ENCODE results near the gene DPEP1. TPM values are rescaled to one million over a fixed set of nuclear protein-coding genes. Genes with fewer than 3 reads are reported as not detected.
"Not testable (repeated sequence)": the region's sequence is repeated elsewhere in the genome, so short reads cannot be mapped to it uniquely, and the experiment has no call there.

The DPEP1 gene
- total RNA-seq, 1 donor from 2014 or later: 0.21 TPM

DNA sequence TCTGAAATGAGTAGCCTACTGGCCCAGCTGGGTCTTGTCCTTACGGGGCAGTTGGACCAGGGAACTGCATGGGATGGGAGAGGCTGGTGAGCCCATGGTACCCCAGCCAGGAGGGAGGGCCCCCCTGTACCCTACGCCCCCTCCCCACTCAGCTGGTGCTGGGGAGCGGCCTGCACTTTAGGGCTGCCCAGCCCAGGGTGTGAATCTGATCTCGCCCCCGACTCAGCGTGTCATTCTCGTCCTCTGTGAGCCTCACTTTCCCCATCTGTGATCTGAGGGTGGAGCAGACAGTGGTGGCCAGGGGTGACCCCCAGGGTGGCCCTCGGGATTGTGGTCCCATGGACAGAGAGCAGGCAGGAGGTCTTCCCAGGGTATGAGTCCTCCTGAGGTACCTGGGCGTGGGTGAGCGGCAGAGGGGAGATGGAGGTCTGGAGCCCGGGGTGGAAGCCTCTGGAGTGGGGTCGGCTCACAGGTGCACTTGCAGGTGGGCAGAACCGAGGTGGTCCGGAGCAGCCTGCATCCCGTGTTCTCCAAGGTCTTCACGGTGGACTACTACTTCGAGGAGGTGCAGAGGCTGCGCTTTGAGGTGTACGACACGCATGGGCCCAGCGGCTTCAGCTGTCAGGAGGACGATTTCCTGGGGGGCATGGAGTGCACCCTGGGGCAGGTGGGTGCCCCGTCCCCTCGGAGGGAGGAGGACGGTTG is 36.2 kb upstream of the DPEP1 start:
- DNase-seq: no peak

DNA sequence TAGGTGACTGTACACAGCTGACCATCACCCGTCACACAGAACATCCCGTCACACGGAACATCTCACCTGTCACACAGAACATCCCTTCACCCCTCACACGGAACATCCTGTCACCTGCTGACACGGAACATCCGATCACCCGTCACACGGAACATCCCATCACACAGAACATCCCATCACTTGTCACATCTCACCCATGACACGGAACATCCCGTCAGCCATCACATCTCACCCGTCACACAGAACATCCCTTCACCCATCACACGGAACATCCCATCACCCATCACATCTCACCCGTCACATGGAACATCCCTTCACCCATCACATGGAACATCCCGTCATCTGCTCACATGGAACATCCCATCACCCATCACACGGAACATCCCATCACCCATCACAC is 34.1 kb upstream of the DPEP1 start:
- DNase-seq: no peak

DNA sequence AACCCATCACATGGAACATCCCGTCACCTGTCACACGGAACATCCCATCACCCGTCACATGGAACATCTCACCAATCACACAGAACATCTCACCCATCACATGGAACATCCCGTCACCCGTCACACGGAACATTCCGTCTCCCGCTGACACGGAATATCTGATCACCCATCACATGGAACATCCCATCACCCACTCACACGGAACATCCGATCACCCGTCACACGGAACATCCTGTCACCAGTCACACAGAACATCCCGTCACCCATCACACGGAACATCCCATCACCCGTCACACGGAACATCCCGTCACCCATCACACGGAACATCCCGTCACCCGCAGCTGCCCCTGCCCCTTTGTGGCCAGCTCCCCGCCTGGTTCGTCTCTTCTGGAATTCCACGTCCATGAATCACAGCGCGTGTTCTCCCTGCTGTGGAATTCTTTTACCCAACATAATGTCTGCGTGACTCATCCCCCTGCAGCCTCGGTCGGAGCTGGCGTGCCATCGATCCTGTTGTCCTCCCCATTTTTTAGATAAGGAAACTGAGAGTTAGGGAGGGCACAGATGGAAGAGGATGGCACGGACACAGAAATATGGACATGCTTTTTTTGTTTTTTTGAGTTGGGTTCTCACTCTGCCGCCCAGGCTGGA is 32.3 kb upstream of the DPEP1 start:
- DNase-seq: no peak

DNA sequence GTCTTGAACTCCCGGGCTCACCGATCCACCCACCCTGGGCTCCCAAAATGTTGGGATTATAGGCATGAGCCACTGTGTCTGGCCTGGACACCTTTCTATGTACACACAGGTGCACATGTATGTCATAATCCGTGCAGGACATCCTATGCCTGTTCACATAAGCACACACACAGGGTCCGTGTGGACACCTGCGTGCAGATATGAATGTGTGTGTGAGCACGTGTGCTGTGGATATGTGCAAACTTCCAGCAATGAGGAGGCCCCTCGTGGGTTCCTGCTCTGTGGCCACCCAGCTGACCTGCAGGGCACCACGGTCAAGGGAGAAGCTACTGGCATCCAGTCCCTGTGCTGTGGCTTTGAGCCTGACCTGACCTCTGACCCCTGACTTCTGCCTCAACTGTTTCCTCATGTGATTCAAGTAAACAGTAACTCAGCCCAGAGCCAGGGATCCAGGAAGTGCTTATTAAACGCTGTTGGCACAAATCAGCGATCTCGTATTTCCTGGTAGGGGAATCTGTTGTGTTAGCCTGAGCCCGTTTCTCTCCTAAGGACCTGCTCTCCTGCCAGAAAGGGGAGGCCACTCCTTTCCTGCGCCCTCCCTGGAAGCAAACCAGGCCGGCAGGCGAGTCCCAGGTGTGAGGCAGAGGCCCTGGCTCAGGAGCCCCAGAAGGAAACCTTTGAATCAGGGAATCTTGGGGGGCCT is 31.4 kb upstream of the DPEP1 start:
- DNase-seq: no peak

DNA sequence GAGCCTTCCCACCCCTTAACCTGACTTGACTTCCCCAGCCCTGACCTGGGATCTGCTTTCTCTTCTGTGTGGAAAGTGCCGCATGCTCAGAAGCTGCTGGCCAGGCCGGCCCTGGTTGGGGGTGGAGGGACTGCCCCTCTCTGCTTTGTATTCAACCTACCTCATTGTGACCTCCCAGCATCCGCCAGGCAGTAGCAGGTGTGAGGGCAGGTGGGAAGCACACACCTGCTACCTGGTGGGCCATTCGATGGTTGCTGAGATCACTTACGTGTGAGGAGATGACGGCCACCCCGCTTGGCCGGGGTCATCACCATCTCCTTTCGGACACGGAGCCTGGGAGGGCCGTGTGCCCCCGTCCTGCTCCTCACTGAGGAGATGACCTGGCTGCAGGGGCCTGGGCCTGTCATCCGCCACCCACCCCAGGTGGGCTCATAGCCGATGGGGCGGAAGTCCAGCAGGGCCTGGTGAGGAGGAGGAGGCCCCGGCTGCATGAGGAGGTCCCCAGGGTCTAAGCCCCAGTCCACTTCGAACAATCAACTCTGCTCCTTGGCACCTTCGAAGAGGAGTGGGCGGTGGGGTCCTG is 30.7 kb upstream of the DPEP1 start:
- no peak for DNase-seq

DNA sequence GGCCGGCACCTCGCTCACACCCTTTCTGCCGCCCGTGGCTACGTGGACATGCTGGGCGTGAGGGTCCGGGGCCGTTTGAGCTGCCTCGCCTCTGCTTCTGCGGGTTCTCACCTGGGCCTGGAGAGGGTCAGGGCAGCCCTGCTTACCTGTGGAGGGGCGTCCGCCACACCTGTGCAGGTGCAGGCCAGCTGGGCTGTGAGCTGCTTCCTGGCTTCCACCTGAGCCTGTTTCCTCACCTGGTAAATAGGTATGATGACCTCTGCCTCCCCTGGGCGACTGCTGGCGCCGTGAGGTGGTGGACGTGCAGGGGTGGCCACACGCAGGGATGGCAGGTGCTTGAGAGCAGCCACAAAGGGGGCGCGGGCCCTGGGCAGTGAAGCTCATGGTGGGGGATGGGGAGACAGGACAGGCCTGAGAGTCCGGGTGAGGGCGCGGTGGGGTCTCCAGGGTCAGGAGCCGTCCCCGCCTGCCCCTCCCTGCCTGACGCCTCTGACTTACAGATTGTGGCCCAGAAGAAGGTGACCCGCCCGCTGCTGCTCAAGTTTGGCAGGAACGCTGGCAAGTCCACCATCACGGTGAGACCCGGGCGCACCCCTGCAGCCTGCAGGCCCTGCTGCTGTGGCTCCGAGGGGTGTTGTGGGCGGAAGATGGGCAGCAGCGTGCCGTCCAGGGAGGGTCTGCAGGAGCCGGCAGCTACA is 30.1 kb upstream of the DPEP1 start:
- DNase-seq: no peak

DNA sequence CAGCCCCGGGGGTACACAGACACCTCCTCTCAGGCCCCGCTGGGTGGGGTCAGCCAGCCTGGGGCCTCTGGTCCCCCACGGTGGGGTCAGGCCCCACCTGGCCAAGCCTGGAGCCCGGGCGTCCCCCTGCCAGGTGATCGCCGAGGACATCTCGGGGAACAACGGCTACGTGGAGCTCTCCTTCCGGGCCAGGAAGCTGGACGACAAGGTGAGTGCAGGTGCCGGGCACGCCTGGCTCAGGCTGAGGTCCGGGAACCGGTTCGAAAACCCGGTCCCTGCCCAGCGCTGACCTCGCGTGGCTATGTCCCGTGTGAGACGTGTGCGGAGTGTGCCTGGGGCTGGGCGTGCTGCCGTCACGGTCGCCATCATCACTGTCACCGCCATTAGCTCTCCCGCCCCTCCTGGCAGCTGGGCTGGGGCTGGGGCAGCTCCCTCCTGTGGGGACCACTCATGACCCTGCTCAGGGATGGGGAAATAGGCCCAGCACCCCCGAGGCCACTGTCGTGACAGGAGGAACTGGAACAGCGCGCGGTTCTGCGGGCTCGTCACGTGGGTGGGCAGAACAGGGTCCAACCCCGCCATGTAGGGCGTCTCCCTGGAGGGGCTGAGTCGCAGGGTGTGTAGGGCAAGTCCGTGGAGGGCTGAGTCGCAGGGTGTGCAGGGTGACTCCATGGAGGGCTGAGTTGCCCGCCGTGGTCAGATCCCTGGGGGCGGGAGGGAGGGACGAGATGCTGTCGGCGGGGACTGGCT is 29.4 kb upstream of the DPEP1 start:
- DNase-seq: no peak

DNA sequence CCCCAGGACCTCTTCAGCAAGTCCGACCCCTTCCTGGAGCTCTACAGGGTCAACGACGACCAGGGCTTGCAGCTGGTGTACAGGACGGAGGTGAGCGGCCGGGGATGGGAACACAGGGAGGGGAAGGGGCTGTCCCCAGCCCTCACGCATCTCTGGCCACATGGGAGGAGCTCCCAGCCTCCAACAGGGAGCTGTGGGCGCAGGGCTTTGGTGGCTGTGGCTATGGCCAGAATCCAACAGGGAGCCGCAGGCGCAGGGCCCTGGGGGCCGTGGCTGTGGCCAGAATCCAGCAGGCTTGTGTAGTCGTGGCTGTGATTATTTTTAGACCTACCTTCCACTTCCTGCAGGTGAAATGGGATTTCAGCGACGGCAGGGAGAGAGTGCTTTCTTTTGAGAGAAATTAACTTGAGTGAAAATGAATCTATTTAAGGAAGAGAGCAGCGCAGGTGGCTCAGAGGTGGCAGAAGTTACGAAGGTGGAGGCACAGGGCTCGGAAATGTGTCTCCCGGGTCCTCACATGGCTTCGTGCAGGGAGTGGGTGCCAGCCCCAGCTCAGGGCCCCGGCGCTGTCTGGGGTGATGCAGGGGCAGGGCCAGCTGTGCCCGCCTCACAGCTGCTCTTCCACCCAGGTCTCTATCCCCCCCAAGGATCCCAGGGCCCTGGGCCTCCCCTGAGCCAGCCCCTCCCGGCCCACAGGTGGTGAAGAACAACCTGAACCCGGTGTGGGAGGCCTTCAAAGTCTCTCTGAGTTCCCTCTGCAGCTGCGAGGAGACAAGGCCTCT is 28.5 kb upstream of the DPEP1 start:
- DNase-seq: no peak

DNA sequence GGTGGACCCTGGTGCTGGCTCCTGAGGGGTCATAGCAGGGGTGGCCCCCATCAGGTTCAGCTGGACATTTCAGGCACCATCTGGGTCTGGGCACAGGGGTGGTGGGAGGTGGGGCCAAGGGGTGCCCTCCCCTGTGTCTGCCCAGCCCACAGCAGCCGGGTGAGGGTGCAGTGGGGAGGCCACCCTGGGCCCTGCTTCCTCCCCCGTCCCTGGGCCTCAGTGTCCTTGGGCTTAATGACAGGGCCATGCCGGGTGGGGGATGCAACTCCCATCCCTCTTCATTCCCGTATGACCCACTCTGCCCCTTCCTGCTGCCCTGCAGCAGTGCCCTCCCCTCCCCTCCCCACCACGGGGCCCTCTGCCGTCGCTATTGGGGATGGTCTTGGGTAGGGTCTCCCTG is 27.2 kb upstream of the DPEP1 start:
- DNase-seq: no peak

DNA sequence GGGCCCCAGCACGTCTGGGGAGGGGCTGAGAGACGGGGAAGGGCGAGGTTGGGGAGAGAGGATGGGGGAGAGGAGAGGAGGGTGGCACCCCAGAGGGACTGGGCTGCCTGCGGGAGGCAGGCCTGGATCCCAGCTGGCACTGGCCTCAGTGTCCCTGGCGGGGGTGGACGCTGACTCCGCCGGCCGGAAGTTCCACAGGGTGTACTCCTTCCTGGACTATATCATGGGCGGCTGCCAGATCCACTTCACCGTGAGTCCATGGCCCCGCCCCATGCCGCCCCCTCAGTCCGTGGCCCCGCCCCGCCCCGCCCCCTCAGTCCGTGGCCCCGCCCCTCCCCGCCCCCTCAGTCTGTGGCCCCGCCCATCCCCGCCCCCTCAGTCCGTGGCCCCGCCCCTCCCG is 26.6 kb upstream of the DPEP1 start:
- DNase-seq: no peak

DNA sequence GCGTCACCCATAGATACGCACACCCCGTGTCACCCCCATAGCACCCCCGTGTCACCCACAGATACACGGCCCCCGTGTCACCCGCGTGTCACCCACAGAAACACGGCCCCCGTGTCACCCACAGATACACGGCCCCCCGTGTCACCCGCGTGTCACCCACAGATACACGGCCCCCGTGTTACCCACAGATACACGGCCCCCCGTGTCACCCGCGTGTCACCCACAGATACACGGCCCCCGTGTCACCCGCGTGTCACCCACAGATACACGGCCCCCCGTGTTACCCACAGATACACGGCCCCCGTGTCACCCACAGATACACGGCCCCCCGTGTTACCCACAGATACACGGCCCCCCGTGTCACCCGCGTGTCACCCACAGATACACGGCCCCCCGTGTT is 25.8 kb upstream of the DPEP1 start:
- DNase-seq: not testable (repeated sequence)

DNA sequence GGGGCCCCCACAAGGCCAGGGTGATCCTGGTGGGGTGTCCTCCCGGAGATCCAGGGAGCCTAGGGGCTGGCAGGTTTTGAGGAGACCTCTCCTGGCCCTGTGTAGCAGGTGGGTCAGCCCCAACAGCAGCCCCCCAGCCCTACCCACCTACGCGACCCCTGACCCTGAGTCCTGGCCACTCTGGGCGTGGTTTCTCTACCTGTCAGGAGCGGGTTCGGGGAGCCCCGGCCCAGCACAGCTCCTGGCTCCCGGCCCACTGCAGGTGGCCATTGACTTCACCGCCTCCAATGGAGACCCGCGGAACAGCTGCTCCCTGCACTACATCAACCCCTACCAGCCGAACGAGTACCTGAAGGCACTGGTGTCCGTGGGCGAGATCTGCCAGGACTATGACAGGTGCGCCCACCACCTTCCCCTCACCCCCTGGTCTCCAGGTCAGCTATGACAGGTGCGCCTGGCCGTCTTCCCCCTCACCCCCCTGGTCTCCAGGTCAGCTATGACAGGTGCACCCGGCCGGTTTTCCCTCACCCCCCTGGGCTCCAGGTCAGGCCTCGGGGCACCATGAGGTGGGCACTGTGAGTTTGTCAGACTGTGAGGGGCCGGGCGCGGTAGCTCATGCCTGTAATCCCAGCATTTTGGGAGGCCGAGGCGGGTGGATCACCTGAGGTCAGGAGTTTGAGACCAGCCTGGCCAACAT is 24.9 kb upstream of the DPEP1 start:
- DNase-seq: no peak

DNA sequence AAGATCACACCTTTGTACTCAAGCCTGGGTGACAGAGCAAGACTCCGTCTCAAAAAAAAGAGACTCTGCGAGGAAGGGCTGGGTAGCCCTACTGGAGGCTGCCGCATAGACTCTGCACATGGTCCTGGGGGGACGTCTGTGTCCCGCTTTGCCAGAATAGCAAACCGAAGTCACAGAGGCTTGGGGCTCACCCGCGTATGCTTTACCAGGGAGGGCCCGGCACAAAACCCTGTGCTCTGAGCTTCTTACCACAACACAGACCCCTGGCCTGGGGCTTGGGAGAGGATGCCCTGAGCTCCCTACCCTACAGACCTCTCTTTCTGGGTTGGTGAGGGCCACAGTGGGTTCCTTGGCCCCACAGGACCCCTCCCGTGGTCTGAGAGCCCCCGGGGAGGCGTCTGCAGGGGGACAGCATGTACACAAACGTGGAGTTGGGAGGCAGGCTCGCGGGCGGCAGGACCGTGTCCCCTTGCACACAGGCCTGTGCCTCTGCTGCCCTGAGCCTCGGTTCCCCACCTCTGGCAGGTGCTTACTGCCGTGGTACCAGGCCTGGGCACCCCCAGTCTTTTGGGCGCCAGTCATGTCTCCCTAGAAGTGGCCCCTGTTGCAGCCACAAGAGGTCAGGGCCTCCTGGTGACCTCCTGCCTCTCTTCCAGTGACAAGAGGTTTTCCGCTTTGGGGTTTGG is 24.1 kb upstream of the DPEP1 start:
- DNase-seq: no peak

DNA sequence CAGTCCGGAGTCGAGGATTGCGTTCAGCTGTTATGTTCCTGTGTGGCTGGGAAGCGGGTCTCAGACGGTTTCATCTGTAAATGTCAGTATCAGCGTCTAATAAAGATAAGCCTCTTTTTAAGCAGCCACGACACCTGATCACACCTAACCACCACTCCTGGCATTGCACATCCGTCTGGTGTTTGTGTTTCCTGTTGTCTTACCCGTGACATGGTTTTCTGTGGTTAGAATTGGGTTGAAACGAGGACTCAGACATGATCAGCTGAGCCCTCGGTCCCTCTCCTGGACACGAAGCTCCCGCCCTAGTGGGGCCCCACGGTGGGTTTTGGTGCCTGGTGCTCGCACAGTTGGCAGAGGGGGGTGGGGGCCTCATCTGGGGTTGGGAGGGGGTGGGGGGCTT is 19.6 kb upstream of the DPEP1 start:
- no peak for DNase-seq

DNA sequence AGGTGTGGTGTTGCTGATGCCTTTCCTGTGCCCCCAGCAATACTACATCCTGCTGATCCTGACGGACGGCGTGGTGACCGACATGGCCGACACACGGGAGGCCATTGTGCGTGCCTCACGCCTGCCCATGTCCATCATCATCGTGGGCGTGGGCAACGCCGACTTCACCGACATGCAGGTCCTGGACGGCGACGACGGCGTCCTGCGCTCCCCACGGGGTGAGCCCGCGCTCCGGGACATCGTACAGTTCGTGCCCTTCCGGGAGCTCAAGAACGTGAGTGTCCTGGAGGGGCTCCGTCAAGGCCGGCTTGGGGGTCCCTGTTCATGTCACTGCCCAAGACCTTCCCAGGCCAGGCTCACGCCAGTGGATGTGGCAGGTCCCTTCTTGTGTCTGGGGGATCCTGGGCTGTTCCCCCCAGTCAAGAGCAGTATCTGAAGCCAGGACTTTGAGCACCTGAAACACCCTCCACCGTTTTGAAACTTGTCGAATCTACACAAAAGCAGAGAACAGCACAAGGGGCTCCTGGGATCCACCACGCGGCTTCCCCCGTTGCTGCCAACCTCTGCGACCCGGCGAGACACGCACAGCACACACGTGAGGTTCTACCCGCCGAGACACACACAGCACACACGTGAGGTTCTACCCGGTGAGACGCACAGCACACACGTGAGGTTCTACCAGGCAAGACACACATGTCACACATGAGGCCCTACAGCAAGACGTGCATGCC is 17.9 kb upstream of the DPEP1 start:
- DNase-seq: no peak

DNA sequence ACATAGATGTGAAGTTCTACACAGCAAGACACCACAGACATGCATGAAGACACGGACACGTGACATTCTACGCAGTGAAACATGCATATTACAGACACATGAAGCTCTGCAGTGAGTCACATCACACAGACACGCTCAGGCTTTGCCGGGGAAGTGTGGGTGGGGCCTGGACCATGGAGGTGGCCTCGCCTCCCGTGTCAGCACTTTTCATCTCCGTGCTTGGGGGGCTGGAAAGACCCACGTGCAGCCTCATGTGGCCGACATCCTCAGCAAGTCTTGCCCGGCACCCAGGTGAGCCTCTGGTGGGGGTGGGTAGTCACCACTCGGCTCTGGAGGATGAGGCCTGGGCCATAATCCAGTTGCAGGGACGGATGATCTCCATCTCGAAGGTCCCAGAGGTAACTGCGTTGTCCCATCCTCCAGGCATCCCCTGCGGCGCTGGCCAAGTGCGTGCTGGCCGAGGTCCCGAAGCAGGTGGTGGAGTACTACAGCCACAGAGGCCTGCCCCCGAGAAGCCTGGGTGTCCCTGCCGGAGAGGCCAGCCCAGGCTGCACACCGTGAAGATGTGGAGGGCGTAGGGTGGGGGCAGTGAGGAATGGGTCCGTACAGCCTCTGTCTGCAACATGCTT is 17.3 kb upstream of the DPEP1 start:
- no peak for DNase-seq

DNA sequence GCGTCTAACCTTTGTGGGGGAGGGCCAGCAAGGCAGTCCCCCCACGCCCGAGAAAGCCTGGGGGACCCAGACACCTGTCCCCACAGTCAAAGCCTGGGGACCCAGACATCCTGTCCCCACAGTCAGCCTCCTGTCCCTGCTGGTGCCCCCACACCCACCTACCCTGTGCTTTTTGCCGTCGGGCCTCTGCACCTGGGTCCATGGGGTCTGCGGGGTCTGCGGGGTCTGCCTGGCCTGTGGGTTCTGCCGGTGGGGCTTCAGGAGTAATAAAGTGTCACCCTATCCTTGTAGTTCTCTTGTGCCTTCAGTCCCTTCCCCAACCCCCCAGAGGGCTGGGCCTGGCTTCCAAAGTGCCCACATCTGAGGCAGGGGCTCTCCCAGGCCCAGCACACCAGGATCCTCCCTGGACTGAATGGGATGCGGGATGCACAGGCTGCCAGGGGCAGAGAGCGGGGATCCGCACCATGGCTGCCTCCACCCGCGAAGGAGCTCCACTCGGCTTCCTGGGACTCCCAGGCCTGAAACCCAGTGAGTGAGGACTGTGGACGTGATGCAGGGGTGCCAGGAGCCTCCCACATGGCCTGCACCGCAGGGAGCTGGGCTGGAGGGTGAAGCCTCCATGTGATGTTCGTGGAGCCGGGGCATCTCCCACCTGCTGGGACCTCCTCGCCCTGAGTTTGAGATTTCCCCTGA is 16.3 kb upstream of the DPEP1 start:
- no peak for DNase-seq

DNA sequence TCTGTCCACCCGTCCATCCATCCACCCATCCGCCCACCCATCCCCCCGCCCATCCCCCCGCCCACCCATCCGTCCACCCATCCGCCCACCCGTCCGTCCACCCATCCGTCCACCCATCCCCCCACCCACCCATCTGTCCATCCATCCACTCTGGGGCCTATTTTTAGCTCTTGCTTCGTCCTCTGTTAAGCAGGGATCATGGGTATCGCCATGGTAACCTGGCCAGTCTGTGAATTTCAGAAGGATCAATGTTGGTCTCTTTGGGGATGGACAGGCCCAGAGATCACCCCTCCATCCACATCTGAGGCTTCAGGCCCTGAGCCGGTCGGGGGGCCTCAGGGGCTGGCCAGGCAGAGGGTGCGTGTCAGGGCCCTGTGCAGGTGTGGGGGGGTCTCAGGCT is 15.2 kb upstream of the DPEP1 start:
- no peak for DNase-seq
